ENCODE data around the gene PCNX2.
"Not testable (repeated sequence)": the region's sequence is repeated elsewhere in the genome, so short reads cannot be mapped to it uniquely, and the experiment has no call there.

PCNX2 gene

DNA sequence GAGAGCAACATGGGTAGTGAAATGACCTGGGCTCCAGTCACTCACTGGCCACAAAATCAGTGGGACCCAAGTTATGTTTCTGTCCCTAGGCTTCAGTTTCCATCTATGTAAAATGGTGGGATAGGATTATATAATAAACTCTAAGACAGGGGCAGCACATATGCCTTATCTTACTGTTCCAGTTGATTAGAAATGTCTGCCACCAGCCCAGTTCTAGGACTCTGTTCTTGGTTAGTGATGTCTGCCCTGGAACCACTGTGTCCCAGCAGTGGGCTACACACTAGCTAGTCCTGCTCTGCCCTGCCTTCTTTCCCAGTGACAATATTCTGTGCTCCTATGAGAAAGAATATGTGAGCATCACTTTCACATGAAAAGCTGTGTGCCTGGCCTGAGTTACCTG, 138.3 kb downstream of the PCNX2 start:
- no peak for DNase-seq (ENCODE audit: low read depth)

DNA sequence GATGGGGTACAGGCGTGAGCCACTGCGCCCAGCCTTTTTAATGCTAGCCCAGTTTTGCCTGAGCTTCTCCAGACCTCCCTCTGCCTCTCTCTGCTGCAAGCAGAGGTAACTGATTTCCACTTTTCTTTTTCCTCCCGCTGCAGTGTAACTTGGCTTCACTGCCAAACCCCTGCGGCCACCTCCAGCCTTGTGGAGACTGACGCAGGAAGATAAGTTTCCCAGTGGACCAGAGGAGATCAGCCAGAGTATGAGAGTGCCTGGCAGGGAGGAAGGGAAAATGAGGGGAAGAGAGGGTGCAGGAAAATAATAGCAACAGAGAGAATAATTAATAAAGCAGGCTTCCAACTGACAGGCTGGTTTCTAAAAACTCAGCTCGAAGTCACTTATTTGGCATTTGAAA, 143.7 kb downstream of the PCNX2 start:
- no peak for DNase-seq (ENCODE audit: low read depth)

DNA sequence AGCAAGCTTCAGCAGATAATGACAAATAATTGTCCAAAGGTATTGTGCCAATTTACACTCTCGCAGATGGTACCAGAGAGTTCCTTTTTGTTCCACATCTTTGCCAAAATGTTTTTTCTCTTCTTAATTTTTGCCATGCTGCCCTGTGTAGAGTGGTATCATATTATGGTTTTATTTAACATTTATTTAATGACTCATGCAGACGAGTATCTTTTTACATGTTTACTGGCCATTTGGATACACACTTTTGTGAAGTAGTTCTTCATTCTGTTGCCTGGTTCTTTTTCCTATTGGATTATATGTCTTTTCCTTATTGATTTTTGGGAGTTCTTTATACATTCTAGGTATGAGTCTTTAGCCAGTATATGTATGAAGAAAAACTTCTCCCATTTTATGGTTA, 151.1 kb downstream of the PCNX2 start:
- DNase-seq (ENCODE audit: low read depth) = no peak

DNA sequence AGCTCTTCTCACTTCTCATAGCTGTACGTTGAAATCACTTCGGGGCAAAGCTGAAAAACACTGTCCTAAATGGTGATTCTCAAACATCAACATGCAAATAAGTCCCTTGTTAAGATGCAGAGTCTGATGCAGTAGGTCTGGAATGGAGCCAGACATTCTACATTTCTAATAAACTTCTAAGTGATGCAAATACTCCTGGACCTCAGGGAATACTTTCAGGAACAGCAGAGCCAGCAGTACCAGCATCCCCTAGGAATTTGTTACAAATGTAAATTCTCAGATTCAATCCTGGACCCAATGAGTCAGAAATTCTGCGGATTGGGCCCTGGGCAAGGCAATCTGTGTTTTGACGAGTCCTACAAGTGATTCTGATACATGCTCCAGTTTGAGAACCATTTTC, 152.3 kb downstream of the PCNX2 start:
- no peak for DNase-seq (ENCODE audit: low read depth)

DNA sequence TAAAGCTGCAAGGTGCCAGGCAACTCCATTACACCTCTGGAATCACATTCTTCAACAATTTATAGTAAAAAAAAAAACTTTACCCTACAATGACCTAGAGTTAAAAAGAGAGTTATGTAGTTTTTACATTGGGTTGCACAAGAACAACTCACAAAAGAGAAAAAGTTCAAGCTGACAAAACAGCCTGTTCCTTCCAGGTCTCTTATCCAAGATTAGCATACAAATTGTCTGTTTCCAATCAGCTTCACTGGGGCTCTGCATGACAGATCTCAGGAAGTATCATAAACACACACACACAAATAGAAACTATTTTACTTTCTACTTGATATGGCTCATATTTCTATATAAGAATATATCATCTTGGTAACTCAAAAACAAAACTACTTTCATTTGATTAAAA, 154.6 kb downstream of the PCNX2 start:
- no peak for DNase-seq (ENCODE audit: low read depth)

DNA sequence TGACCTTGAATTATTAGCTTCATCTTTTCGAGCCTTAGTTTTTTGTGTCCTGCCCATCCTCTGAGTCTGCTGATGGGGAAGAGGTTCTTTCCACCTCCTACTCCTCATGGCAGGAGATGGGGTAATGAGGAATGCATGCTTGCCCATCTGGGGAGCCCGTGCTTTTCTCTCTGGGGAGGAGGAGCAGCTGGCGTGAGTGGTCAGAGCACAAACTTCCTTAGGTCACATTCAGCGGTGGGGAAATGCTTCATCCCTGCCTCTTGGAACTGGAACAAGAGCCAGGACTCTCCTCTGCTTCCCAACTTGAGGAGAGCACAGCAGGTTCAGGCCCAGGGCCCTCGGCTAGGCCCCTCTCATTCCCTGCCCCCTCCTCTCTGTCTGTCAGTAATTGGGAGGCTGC, 155.0 kb downstream of the PCNX2 start:
- DNase-seq (ENCODE audit: low read depth) = no peak

DNA sequence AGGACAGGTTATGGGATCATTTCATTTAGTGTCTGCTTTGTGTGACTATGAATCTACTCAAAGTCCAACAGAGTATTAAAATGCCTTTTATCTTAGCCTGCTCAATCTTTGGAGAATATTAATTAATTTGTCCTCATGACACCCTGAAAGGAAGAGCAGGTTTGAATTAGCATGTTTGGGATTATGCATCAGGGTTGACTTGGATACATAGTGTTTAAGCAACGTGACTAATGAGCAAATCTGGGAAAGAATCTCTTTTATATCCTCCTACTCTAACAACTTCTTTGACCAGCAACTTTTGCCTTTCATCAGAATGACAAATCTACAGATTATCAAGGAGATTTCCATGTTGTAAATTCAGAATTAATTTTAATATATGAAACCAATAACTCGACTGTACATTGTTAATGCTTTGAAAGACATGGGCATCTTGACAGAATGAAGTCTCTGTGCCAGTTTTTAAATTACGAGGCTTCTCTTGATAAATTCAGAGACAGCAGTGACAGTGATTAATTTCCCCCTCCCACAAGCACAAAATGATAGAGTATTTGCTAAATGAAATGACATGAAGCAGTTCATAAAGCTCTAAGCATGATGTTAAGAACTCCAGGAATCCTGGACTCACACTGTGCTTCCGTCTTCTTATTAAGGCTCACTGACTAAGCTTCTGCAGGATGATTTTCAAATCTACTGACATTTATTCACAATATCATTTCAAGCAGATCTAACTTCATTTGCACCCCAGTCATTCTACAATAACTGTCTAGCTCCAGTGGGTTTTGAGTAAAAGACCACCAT, 156.5 kb downstream of the PCNX2 start:
- no peak for DNase-seq (ENCODE audit: low read depth)

DNA sequence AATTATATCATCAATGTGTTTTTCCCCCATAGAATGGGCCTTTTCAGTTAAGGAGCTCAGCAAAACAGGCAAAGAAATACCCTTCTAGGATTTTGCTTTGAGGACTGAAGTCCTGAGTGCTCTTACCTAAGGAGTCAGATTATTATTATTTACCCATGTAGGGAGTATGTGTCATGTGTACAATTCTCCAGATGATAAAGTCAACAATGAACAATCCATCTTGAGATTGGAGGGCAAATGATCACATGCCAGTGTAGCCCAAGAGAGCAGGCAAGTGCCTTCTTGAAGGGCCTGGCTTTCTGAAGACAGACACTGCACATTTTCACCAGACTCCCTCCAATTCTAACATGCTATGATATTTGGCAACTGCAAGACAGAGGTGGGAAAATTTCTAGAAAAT, 159.7 kb downstream of the PCNX2 start:
- no peak for DNase-seq (ENCODE audit: low read depth)

DNA sequence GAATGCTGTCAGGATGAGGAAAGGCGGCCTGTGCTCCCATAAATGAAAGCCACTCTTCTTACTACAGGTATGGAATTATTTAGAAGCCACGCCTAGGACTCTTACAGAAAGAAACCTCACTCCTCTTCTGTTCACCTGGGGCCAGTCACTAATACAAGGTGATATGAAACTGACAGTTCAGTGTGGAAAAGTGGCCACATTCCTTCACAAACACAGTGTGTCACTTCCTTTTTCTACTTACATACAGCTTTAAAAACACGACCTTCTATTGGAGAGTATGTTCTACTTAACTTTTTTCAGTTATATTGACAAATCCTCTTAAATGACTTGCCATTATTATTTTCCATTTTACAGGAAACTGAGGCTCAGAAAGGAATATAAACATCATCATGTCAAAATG, 163.1 kb downstream of the PCNX2 start:
- no peak for DNase-seq (ENCODE audit: low read depth)

DNA sequence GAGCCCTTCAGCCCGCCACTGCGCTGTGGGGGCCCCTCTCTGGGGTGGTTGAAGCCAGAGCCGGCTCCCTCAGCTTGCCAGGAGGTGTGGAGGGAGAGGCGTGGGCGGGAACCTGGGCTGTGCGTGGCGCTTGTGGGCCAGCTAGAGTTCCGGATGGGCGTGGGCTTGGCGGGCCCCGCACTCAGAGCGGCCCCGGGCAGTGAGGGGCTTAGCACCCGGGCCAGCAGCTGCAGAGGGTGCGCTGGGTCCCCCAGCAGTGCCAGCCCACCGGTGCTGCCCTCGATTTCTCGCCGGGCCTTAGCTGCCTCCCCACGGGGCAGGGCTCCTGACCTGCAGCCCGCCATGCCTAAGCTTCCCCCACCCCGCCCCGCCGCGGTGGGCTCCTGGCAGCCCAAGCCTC, 166.5 kb downstream of the PCNX2 start:
- DNase-seq (ENCODE audit: low read depth) = not testable (repeated sequence)

DNA sequence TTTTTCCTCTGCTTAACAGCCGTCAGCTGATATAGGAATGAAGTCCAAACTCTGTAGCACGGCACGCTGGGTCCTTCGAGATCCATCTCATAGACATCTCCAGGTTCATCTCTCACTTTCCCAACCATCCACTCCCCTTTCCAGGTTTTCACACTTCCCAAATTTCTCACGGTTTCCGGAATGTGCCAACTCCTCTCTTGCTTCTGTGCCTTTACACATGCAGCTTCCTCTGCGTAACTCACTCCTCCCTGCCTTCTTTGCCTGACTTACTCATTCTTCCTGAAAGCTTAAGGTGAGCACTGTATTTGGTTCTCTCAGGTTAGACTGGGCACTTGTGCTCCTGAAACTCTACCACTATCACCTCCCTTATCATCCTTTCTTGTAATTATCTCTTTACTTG, 168.4 kb downstream of the PCNX2 start:
- no peak for DNase-seq (ENCODE audit: low read depth)

DNA sequence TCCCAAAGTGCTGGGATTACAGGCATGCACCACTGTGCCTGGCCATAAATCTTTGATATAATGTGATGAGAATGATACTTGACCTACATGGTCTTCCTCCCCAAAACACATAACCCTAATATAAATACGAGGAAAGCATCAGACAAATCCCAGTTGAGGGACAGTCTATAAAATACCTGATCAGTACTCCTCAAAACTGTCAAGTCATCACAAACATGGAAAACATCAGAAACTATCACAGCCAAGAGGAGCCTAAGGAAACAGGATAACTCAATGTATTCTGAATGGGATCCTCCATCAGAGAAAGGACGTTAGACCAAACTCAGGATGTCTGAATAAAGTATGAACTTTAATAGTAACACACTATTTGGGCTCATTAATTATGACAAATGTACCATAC, 172.7 kb downstream of the PCNX2 start:
- DNase-seq (ENCODE audit: low read depth) = no peak

DNA sequence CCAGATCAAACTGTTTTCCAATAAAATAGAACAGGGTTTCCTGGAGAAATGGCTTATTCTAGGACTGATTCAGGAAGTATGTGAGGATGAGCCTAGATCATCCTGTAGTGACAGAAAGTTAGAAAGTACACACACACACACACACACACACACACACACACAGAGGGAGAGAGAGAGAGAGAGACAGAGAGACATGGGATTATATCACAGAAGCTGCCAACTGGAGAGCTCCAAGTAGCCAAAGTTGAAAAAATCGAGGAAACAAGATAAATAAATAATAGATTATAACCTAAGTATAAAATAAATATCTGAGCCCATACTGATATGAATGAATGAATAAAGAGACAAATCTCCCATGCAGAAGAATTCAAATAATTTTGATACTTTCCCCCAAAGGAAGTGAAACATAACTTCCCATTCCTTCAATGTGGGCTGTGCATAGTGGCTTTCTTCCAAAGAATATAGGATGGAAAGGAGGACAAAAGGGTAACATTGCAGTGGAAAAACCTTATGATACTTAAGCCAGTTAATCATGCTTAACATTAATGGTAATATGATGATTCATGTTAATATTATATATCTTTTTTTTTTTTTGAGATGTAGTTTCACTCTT, 173.5 kb downstream of the PCNX2 start:
- no peak for DNase-seq (ENCODE audit: low read depth)

DNA sequence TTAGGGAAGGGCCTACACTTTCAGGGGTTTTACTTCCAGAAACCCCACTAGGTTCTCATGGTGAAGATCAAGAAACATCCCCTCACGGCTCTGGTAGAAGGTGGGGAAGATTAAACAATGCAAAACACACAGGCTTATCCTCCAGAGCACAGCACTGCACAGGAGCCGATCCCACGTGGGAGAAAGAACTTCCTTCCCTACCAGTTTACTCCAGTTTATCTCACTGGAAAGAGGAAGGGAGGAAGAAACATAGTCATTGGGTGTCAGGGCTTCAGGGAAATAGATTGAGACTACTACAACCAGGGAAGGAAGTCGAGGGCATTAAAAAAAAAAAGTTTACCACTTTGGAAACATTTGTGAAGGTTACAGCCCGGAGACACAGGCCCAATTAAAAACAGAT, 180.7 kb downstream of the PCNX2 start:
- no peak for DNase-seq (ENCODE audit: low read depth)

DNA sequence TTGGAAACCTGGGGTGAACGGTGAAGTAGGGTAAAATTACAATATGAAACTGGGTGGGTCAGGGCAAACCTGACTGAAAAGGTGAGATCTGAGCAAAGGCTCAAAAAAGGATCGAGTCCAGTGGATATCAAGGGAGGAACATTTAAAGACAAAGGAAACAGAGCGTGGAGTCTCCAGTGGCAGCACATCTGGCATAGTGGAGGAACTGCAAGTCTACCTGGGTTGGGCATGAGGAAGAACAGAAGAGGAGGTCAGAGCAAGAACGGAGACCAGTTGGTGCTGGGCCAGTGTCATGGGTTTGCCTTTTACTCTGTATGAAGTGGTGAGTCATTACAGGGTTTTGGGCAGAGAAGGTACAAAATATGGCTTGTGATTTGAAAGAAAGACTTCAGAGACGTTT, 181.4 kb downstream of the PCNX2 start:
- no peak for DNase-seq (ENCODE audit: low read depth)

DNA sequence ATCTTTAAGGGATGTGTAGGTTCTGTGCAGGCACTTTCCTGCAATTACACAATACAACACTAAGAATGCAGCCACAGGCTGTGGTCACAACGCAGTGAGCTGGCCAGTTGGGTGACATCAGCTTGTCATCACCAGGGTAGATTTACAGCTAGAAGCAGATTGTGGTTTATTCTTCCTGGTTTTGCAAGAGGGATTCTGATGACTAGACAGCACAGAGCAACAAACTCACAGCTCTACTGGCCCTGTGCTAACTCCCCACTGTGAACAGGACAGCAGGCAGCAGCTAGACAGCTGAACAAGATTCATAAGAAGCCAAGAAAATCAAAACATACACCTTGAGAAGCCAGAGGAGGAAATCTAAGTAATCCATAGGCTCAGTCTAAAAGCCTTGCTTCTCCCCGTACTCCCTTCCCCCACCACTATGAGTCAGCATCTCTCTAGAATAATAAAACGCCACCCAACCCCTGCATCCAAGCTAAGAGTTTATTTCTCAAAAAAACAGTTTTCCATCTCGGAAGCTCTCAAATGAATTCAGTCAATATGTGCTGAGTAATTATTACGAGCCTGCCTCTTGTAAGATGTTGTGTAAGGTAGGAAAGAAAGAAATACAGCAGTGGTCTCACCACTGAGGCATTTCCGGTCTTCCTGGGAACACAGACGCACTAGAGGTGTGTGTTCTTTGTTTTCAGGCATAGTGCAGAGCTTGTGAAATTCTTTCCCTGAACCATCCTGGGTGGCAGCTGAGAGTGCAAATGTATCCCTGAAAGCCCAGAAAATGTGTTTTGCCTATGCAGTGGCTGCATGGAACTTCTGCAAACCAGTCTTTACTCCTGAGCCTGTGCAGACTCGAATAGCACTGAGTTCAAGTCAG, 182.3 kb downstream of the PCNX2 start:
- DNase-seq (ENCODE audit: low read depth) = no peak

DNA sequence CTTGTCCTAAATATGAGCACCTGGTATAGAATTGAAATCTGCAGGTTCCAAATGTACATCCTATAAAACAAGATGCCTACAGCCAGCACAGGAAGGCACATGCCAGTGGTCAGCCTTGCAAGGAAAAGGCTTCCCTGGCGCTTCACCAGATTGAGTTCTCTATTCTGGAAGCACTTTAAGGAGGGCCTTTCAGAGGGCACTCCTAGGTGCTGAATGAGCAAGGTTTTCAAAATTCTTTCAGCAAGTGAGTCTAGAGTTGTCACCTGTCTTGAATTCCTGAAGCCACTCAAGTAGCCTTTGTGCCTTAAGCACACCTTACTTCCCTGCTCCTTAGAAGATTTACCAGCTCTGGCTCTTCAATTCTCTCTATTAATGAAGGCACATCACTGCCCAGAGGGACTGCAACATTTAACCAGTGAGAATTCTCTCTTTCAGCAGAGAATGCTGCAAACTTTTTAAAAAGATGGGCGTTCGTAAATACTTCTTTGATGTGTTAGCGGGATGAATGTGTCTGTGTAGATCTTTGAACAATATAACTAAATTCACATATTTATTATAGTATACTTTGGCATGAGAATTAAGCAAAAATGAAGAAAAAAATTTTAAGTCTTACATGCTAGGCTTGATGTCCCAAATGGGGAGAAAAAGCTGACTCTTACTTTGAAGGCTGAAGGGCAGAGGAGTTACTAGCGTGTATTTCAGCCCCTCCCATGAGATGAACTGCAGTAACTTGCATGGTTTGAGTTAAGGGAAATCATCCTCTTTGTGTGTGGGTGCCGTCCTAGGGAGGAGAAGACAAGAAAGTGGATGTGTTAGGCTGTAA, 183.1 kb downstream of the PCNX2 start:
- DNase-seq (ENCODE audit: low read depth) = no peak

DNA sequence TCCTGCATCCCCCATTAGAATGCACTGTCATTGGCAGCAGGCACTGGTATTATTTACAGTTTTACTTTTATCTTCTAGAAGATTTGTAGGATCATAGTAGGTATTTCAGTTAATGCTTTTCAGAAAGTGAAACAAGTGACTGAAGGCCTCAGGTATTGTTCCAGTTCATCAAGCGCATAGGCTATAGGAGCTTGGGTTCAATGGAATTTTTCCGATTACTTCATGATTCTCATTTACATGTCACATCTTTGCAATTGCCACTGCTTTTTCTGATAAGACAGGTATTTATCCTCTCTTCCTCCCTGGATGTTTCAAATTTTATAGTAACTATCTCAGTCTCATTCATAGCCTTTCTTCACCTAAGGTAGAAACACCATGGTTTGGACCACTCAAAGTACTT, 183.8 kb downstream of the PCNX2 start:
- DNase-seq (ENCODE audit: low read depth) = no peak

DNA sequence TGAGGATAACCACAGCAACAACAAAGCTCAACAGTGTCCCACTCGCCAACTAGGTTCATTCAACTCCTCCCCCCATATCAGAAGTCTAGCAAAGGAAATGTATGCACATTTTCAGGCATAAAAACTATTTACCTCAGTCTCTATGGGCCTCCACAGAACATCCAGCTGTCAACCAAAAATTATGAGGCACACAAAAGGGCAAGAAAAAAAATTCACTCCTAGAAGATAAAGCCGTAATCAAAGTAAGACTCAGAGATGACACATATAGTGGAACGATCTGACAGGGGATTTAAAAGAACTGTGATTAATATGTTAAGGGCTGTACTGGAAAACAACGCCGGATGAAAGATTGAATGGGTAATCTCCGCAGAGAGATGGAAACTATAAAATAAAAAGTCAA, 186.4 kb downstream of the PCNX2 start:
- no peak for DNase-seq (ENCODE audit: low read depth)

DNA sequence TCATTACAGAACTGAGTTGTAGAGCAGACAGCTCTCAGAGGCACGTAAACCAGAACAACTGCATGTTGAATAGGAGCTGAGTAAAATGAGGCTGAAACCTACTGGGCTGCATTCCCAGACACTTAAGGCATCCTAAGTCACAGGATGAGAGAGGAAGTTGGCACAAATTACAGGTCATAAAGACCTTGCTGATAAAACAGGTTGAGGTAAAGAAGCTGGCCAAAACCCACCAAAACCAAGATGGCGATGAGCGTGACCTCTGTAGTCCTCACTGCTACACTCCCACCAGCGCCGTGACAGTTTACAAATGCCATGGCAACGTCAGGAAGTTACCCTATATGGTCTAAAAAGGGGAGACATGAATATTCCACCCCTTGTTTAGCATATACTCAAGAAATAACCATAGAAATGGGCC, 187.8 kb downstream of the PCNX2 start:
- DNase-seq (ENCODE audit: low read depth) = not testable (repeated sequence)

DNA sequence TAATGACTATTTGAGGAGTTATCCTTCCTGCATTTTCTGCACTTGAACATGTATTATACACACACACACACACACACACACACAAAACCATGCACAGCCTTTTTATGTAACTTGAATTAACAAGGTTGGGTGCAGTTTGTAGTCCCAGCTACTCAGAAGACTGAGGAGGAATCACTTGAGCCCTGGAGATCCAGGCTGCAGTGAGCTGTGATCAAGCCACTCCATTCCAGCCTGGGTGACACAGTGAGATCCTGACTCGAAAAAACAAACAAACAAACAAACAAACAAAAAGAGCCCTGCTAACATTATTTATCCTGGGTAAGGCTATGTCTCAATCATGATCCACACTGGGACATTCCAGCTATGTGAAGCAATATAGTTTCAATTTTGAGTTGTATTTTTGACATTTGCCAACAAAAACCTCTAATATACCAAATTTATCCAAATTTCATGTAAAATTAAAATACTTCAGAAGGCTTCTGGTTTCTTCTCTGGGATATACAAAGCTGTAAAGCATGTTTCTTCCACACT, 188.3 kb downstream of the PCNX2 start:
- DNase-seq (ENCODE audit: low read depth) = no peak

DNA sequence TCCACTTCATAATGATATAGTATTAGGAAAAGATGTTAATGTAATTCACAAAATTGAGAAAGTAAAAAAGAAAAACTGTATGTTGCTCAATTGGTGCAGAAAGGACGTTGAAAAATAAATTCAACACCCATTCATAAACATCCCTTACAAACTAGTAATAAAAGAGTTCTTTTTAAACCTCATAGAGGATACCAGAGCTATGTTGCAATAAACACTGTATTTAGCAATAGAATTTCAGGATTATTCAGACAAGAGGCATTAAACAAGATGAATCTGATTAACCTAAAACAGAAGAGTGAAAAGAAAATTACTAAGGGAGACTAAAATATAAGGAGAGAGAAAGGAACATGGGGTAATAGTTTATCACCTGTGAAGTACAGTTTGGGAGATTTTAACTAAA, 190.3 kb downstream of the PCNX2 start:
- no peak for DNase-seq (ENCODE audit: low read depth)
